Spleen (tissue), 11 donors: Measurements from ENCODE around the gene GALNTL6. TPM values are rescaled to one million over a fixed set of nuclear protein-coding genes. Genes with fewer than 3 reads are reported as not detected.
"Not testable (repeated sequence)": the region's sequence is repeated elsewhere in the genome, so short reads cannot be mapped to it uniquely, and the experiment has no call there.

Experiments used
- DNase-seq: peaks from one replicate; pipeline ENCODE4 v3.0.0-alpha.2; 2020
- H3K27ac ChIP-seq, 8 donors: fragments of 200-600 bp; sonication (generic) in 7 of 8; 1 replicate in 4 of 8; 2 replicates in 4 of 8; pipeline versions ENCODE4 v1.5.0 to v1.8.0; 2016 to 2021; ENCODE audit warnings: inconsistent platforms in 4 of 8, mild to moderate bottlenecking in 4 of 8, moderate library complexity in 1 of 8
- H3K27me3 ChIP-seq, 7 donors: fragments of 200-600 bp; sonication (generic) in 6 of 7; replicated peaks in 1 of 7; 1 replicate in 4 of 7; 2 replicates in 3 of 7; pipeline versions ENCODE4 v1.5.0 to v1.8.0; 2016 to 2021; ENCODE audit warnings: inconsistent platforms in 3 of 7, mild to moderate bottlenecking in 1 of 7
- H3K36me3 ChIP-seq, 6 donors: fragments of 200-600 bp; sonication (generic) in 5 of 6; 1 replicate in 4 of 6; 2 replicates in 2 of 6; pipeline versions ENCODE4 v1.5.0 to v1.8.0; 2016 to 2021; ENCODE audit warnings: inconsistent platforms in 2 of 6
- H3K4me1 ChIP-seq, 6 donors: fragments of 200-600 bp; sonication (generic) in 5 of 6; 1 replicate in 3 of 6; 2 replicates in 3 of 6; pipeline versions ENCODE4 v1.5.0 to v1.8.0; 2016 to 2021; ENCODE audit warnings: inconsistent platforms in 3 of 6
- H3K4me3 ChIP-seq, 8 donors: fragments of 200-600 bp; sonication (generic) in 7 of 8; 1 replicate in 4 of 8; 2 replicates in 4 of 8; pipeline versions ENCODE4 v1.5.0 to v1.8.0; 2016 to 2021; ENCODE audit warnings: inconsistent platforms in 4 of 8, mild to moderate bottlenecking in 4 of 8, moderate library complexity in 2 of 8
- H3K9me3 ChIP-seq, 8 donors: fragments of 200-600 bp; sonication (generic) in 7 of 8; 1 replicate in 4 of 8; 2 replicates in 4 of 8; pipeline versions ENCODE4 v1.5.0 to v1.8.0; 2016 to 2021; ENCODE audit warnings: inconsistent platforms in 4 of 8
- POLR2A ChIP-seq, 3 donors: fragments of 450-650 bp; IDR thresholded peaks; one replicate each; pipeline ENCODE4 v1.5.1; 2017; ENCODE audit warnings: antibody characterized with exemption in 3 of 3, mild to moderate bottlenecking in 1 of 3
- POLR2AphosphoS5 ChIP-seq, 3 donors: sonication (generic); formaldehyde crosslinking; IDR thresholded peaks; one replicate each; pipeline ENCODE4 v1.5.1; 2017; ENCODE audit warnings: antibody characterized with exemption in 3 of 3
- WGBS, 5 donors: extraction: QIAGEN DNeasy Blood & Tissue Kit in 3 of 5; methylation state at CpG; one replicate each; pipeline versions ENCODE4 v1.1.5 to v1.1.7; 2013 to 2018; 5-methylcytosine and 5-hydroxymethylcytosine counted together
- intact Hi-C: fragments of 100-400 bp; cut with DNase I; formaldehyde crosslinking; loops from one replicate; pipeline ENCODE4 v1.15.0; 2023; ENCODE audit warnings: low total_unique reads
- polyA plus RNA-seq, 3 donors: library from polyadenylated mRNA; stranded (reverse); fragments of 200-250 nt; gene quantifications; one replicate each; pipeline ENCODE4 v1.2.1, GENCODE V29; 2013
- total RNA-seq, 7 donors: library from RNA; depleted of rRNA in 3 of 7; stranded (reverse); fragments of >200 nt in 3 of 7; fragmentation: NEBNext Ultra II Directional in 4 of 7; extraction: Animal tissue kit (Norgen Biotek cat#: 25700) in 4 of 7; gene quantifications; one replicate each; pipeline versions ENCODE4 v1.1.0 to v1.2.1, GENCODE V29; 2016 to 2021
- TF ChIP-seq, protein P1 (sequence below), 11 experiments: fragments of 200-600 bp in 7 of 11; fragments of 450-650 bp in 4 of 11; sonication (generic) in 4 of 11; IDR thresholded peaks in 8 of 11; conservative IDR thresholded peaks in 3 of 11; 1 replicate in 7 of 11; 2 replicates in 4 of 11; pipeline versions ENCODE4 v1.4.0 to v1.8.0; 2016 to 2021; ENCODE audit warnings: antibody characterized with exemption in 11 of 11, inconsistent platforms in 4 of 11, mild to moderate bottlenecking in 1 of 11
- donor health status: healthy with polysubstance abuse.
- donor health status: DM: no; HTN: no; CAD: no; lungs with moderate emphysema.
- donor health status: DM: no; HTN: no; CAD: no.
- donor health status: Bipolar disorder and iron deficiency.
- donor health status: healthy.
- donor health status: DM: no; HTN: no; CAD: no.
- donor health status: DM: yes; HTN: yes; CAD: no.

GALNTL6 gene
- total and polyA plus RNA-seq, 10 donors, result 3.2 to 12.5 (median 7.1) TPM

GRCh38 chr4:172897046-172897445, 1083.8 kb downstream of the GALNTL6 start:
- peaks cover 0 to 39% (median 25%) of the 10 kb centered on the region in 8 donors for H3K9me3 ChIP-seq
- TF ChIP-seq, protein P1, sequence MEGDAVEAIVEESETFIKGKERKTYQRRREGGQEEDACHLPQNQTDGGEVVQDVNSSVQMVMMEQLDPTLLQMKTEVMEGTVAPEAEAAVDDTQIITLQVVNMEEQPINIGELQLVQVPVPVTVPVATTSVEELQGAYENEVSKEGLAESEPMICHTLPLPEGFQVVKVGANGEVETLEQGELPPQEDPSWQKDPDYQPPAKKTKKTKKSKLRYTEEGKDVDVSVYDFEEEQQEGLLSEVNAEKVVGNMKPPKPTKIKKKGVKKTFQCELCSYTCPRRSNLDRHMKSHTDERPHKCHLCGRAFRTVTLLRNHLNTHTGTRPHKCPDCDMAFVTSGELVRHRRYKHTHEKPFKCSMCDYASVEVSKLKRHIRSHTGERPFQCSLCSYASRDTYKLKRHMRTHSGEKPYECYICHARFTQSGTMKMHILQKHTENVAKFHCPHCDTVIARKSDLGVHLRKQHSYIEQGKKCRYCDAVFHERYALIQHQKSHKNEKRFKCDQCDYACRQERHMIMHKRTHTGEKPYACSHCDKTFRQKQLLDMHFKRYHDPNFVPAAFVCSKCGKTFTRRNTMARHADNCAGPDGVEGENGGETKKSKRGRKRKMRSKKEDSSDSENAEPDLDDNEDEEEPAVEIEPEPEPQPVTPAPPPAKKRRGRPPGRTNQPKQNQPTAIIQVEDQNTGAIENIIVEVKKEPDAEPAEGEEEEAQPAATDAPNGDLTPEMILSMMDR (IDR thresholded peaks at IDR 0.05 in 8 of 11, conservative IDR thresholded peaks at IDR 0.05 in 3 of 11), result no peak
- no peak for TF ChIP-seq POLR2AphosphoS5 (IDR thresholded peaks at IDR 0.05)
- TF ChIP-seq POLR2A (IDR thresholded peaks at IDR 0.05), result no peak
- no peak overlapping the region for H3K4me3 ChIP-seq
- H3K27me3 ChIP-seq, result no peaks in the 10 kb centered on the region
- intact Hi-C loops, result no loop called here
- H3K36me3 ChIP-seq, result no peaks in the 10 kb centered on the region
- no peak for DNase-seq
- no peak overlapping the region for H3K27ac ChIP-seq
- H3K4me1 ChIP-seq, result no peaks in the 10 kb centered on the region
- WGBS, 5 donors, result 57 to 76% (median 68%) methylated on average over 1 to 3 of the region's 3 CpGs

- no peaks in the 10 kb centered on the region for H3K27me3 ChIP-seq
- TF ChIP-seq, protein P1 (IDR thresholded peaks at IDR 0.05 in 8 of 11, conservative IDR thresholded peaks at IDR 0.05 in 3 of 11), result no peak
- TF ChIP-seq POLR2A (IDR thresholded peaks at IDR 0.05) (no peak), POLR2AphosphoS5 (IDR thresholded peaks at IDR 0.05) (no peak)
- 83 to 98% (median 94%) methylated on average over 2 of the region's 2 CpGs for WGBS, 5 donors
Measured at GRCh38 chr4:172898715-172899114, 1085.5 kb downstream of the GALNTL6 start.

DNA sequence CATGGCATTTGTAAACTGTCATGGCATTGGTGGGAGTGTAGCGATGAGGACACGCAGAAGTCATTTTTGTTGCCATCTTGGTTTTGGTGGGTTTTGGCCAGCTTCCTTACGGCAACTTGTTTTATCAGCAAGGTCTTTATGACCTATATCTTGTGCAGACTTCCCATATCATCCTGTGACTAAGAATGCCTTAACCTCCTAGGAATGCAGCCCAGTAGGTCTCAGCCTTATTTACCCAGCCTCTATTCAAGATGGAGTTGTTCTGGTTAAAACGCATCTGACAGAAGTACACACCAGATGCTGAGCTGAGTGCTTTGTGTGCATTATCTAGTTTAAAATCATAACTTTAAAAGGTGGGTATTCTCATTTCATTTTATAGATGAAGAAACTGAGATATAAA, 1086.7 kb downstream of the GALNTL6 start:
- DNase-seq, result no peak
- Histone ChIP-seq H3K27ac (no peak overlapping the region), H3K4me3 (no peak overlapping the region), H3K36me3 (no peaks in the 10 kb centered on the region), H3K4me1 (no peaks in the 10 kb centered on the region), H3K9me3 (peaks cover 0 to 28% (median 20%) of the 10 kb centered on the region in 8 donors), H3K27me3 (no peaks in the 10 kb centered on the region)
- no peak for TF ChIP-seq POLR2AphosphoS5 (IDR thresholded peaks at IDR 0.05)
- TF ChIP-seq POLR2A (IDR thresholded peaks at IDR 0.05), result no peak
- TF ChIP-seq, protein P1 (IDR thresholded peaks at IDR 0.05 in 8 of 11, conservative IDR thresholded peaks at IDR 0.05 in 3 of 11), result no peak
- intact Hi-C loops, result no loop called here
- WGBS, 5 donors, result 92 to 97% (median 95%) methylated on average over 4 of the region's 4 CpGs

More at GRCh38 chr4:172898715-172899114, 1085.5 kb downstream of the GALNTL6 start:
- Histone ChIP-seq H3K27ac (no peak overlapping the region), H3K36me3 (no peaks in the 10 kb centered on the region), H3K4me1 (no peaks in the 10 kb centered on the region), H3K9me3 (peaks cover 0 to 32% (median 23%) of the 10 kb centered on the region in 8 donors), H3K4me3 (no peak overlapping the region)
- no peak for DNase-seq
- intact Hi-C loops, result no loop called here

GRCh38 chr4:172900900-172901299, 1087.7 kb downstream of the GALNTL6 start:
- DNase-seq, result no peak
- H3K4me1 ChIP-seq, result no peaks in the 10 kb centered on the region
- TF ChIP-seq POLR2A (IDR thresholded peaks at IDR 0.05) (no peak), POLR2AphosphoS5 (IDR thresholded peaks at IDR 0.05) (no peak)
- TF ChIP-seq, protein P1 (IDR thresholded peaks at IDR 0.05 in 8 of 11, conservative IDR thresholded peaks at IDR 0.05 in 3 of 11), result no peak
- H3K9me3 ChIP-seq, result peaks cover 0 to 18% (median 12%) of the 10 kb centered on the region in 8 donors
- WGBS, 5 donors, result 47 to 74% (median 66%) methylated on average over 4 of the region's 4 CpGs
- H3K4me3 ChIP-seq, result no peak overlapping the region
- no peak overlapping the region for H3K27ac ChIP-seq
- intact Hi-C loops, result no loop called here
- no peaks in the 10 kb centered on the region for H3K27me3 ChIP-seq
- H3K36me3 ChIP-seq, result no peaks in the 10 kb centered on the region

DNA sequence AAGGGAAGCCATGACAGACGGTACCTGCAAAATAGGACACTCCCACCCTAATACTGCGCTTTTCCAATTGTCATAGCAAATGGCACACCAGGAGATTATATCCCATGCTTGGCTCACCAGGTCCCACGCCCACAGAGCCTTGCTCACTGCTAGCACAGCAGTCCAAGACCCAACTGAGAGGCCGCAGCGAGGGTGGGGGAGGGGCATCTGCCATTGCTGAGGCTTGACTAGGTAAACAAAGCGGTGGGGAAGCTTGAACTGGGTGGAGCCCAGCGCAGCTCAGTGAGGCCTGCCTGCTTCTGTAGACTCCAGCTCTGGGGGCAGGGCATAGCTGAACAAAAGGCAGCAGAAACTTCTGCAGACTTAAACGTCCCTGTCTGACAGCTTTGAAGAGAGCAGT, 1099.3 kb downstream of the GALNTL6 start:
- H3K9me3 ChIP-seq, result peaks cover 0 to 11% (median 7%) of the 10 kb centered on the region in 8 donors
- H3K27me3 ChIP-seq, intact Hi-C loops, H3K4me1 ChIP-seq, H3K36me3 ChIP-seq, H3K27ac ChIP-seq, H3K4me3 ChIP-seq, DNase-seq: not testable (repeated sequence)
- WGBS, 5 donors, result 81 to 93% (median 87%) methylated on average over 6 to 8 of the region's 8 CpGs

DNA sequence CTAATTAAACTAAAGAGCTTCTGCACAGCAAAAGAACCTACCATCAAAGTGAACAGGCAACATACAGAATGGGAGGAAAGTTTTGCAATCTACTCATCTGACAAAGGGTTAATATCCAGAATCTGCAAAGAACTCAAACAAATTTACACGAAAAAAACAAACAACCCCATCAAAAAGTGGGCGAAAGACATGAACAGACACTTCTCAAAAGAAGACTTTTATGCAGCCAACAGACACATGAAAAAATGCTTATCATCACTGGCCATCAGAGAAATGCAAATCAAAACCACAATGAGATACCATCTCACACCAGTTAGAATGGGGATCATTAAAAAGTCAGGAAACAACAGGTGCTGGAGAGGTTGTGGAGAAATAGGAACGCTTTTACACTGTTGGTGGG, 1104.2 kb downstream of the GALNTL6 start:
- H3K4me3 ChIP-seq, DNase-seq, H3K36me3 ChIP-seq, H3K27me3 ChIP-seq, intact Hi-C loops, H3K4me1 ChIP-seq, H3K27ac ChIP-seq: not testable (repeated sequence)
- 85 to 90% (median 86%) methylated on average over 3 of the region's 3 CpGs for WGBS, 5 donors
- peaks cover 0 to 17% (median 8%) of the 10 kb centered on the region in 8 donors for H3K9me3 ChIP-seq
